HEK293T (cell line): Measurements from ENCODE around the gene LIPE.

ENCODE experiments used
- ELF4 ChIP-seq: fragments of 450-650 bp; IDR thresholded peaks from 2 replicates; pipeline ENCODE4 v1.6.1; 2017; ENCODE audit warnings: antibody characterized with exemption
- FOXM1 ChIP-seq: fragments of 450-650 bp; IDR thresholded peaks from 2 replicates; pipeline ENCODE4 v1.6.1; 2017; ENCODE audit warnings: mild to moderate bottlenecking, borderline replicate concordance
- PKNOX1 ChIP-seq: fragments of 450-650 bp; IDR thresholded peaks from 2 replicates; pipeline ENCODE4 v1.6.1; 2016
- SUZ12 ChIP-seq: fragments of 450-650 bp; IDR thresholded peaks from 2 replicates; pipeline ENCODE4 v1.6.1; 2016; ENCODE audit warnings: mild to moderate bottlenecking
- TARDBP ChIP-seq: fragments of 450-650 bp; IDR thresholded peaks from 2 replicates; pipeline ENCODE4 v1.6.1; 2016
- ZNF384 ChIP-seq: fragments of 450-650 bp; IDR thresholded peaks from 2 replicates; pipeline ENCODE4 v1.6.1; 2016

- no peak for TF ChIP-seq FOXM1
- TF ChIP-seq ELF4, result no peak
- TF ChIP-seq ZNF384, result no peak
- TF ChIP-seq PKNOX1, result no peak; the same call in 1 of the 2 replicates
- no peak for TF ChIP-seq SUZ12
- no peak for TF ChIP-seq TARDBP
These were observed 28.5 kb upstream of the LIPE start for GRCh38 chr19:42455621-42456081.
